Hematopoietic multipotent progenitor cell treated with erythropoietin and hydrocortisone succinate and interleukin-3 and kit ligand, for 17 days (in vitro differentiated cells): Measurements from ENCODE around the gene ARMH4.
A peak's percentile ranks its signal among the peaks of the same experiment; 100 is the strongest.

Experiments used
- DNase-seq: peaks from one replicate; pipeline ENCODE4 v3.0.0-alpha.2; 2015; ENCODE audit warnings: low spot score

The ARMH4 gene, protein sequence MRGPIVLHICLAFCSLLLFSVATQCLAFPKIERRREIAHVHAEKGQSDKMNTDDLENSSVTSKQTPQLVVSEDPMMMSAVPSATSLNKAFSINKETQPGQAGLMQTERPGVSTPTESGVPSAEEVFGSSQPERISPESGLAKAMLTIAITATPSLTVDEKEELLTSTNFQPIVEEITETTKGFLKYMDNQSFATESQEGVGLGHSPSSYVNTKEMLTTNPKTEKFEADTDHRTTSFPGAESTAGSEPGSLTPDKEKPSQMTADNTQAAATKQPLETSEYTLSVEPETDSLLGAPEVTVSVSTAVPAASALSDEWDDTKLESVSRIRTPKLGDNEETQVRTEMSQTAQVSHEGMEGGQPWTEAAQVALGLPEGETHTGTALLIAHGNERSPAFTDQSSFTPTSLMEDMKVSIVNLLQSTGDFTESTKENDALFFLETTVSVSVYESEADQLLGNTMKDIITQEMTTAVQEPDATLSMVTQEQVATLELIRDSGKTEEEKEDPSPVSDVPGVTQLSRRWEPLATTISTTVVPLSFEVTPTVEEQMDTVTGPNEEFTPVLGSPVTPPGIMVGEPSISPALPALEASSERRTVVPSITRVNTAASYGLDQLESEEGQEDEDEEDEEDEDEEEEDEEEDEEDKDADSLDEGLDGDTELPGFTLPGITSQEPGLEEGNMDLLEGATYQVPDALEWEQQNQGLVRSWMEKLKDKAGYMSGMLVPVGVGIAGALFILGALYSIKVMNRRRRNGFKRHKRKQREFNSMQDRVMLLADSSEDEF

DNA sequence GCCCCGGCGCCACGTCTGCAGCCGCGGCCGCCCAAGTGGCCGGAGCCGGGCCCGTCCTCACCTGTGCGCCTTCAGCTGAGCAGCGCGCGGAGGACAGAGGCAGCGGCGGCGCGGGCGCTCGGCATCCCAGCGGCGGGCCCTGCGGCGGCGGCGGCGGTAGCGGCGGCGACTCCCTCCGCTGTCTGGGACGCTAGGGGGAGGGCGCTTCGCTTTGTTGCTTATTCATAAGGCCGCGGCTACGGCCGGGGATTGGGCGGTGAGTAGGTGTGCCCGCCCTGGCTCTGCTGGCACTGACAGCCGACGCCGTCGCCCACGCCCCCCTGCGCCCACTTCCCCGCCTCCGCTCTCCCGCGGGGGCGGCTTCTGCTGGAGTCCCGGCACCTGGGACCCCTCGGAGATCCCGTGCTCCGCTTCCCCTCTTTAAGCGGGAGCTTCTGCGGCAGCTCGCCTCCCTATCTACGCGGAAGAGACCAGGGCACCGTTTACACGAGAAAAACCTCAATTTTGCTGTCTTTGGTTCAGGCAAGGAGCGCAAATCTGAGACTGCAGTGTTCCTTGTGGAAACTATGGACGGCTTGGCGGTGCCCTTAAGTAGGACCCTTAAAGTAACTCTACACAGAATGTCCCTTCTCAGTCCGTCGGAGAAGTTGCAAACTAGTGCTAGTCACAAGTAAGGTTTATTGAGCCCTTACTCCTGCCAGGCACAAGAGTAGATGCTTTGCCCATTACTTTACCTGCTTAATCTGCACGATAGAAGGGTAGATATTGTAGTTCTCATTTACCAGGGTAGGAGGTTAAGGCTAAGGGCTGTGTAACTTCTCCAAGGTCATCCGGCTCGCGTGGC, at the start of gene ARMH4:
TSS of gene ARMH4 (minus strand) at position 200 of the 844 bp plus-strand sequence. CDS start 12,855 bp downstream, outside the sequence.
- peak; percentile 69 for DNase-seq

DNA sequence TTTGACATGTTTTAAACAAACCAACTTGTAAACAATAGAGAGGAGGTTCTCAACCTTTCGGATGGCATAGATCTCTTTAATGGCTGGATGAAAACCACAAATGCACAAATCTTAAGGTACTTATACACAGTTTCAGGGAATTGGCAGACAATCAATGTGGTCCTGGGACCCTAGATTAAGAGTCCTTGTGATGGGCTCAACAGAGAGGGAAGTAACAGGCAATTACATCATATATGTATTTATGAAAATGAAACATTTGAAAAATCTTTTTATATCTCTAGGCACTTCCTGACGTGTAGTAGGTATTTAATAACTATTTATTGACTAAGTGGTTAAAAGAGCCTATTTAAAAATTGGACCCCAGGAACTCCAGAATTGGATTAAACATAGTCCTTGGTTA, 48.8 kb upstream of the ARMH4 start:
- DNase-seq: peak; percentile 44

DNA sequence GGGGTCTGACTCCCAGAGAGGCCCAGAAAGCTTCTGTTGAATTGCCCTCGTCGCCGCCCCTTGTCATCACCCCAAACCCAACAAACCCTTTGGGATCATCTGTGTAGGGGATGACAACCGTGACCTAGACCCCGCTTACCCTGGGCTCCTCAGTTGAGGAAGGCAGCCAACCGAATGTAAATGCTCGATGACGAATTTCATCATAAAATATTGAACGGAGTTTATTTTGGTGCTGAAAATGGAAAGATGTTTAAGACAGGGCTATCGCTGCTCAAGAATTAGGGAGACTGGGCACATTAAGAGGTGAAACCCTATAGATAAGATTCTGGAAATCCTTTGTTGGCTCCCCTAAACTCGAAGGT, 48.4 kb upstream of the ARMH4 start:
- no peak for DNase-seq

DNA sequence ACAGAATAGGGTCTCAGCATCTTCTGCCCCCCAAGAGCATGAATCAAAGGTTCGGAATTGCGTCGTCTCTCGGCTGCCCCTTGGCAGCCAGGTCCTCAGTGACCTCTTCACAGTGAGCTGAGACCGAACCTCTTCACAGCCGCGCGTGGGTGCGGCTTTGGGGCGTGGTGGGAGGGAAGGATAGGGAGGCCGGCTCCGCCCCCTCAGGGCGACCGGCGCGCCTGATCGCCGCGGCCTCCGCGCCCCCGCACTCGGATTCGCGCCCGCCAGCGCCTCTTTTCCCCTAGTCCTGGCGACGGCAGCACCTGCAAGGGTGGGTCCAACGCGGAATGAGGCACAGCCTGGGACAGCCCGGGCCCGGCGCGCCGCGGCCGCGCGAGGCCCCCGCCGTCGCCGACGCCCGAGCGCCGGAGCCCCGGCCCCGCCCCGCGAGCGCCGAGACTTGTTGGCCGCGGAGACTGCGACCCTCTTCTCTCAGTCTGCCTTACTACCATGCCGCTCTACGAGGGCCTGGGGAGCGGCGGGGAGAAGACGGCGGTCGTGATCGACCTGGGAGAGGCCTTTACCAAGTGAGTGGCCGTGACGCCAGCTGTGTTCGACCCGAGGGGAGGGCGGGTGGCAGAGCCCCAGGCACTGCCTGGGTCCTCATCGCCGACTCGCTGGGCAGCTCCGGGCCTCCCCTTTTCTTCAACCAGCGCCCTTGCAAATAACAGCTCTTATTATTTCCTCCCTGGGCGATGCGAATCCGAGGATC, 47.9 kb upstream of the ARMH4 start, which contains the start of gene ACTR10:
TSS of gene ACTR10 (plus strand) at position 424 of the 754 bp plus-strand sequence. CDS start at position 493, 69 bp downstream.
- peak; percentile 91 for DNase-seq

DNA sequence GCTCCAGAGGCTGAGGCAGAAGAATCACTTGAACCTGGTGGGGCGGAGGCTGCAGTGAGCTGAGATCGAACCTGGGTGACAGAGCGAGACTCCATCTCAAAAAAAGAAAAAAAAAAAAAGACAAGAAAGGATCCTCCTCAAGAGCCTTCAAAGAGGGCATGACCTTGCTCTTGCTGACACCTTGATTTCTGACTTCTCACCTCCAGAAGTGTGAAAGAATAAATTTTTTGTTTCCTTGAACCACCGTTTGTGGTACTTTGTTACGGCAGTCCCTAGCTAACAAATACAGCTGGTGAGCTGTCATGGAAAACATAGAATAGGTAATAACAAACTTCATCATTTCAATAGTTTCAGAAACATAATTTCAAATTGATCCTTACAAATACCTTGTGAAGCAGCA, 46.1 kb upstream of the ARMH4 start:
- DNase-seq: no peak

DNA sequence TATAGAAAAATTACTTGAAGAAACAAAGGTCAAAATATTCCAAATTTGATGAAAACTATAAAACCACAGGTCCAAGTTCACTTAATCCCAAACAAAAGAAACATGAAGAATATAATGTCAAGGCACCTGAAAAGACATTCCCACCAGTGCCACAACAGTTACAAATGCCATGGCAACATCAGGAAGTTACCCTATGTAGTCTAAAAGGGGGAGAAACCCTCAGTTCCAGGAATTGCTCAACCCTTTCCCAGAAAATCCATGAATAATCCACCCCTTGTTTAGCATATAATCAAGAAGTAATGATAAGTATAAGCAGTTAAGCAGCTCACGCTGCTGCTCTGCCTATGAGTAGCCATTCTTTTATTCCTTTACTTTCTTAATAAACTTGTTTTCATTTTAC, 44.2 kb upstream of the ARMH4 start:
- DNase-seq: no peak

DNA sequence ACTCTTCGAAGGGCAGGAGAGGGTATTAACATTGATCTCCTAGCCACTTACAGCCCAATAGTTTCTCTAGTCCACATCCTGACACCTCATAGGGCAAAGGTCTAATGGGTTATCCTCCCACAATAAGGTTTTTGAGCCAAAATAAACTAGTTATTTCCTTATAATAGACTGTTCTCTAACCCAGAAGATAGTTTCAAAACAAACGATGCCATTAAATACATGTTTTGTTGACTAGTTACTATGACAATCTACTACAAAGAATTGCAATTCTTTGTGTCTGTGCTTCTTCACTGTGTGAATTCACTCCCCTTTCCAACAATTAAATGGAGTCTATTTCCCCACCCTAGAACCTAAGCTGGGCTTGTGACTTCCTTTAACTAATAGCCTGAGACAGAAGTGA, 41.5 kb upstream of the ARMH4 start:
- DNase-seq: no peak

DNA sequence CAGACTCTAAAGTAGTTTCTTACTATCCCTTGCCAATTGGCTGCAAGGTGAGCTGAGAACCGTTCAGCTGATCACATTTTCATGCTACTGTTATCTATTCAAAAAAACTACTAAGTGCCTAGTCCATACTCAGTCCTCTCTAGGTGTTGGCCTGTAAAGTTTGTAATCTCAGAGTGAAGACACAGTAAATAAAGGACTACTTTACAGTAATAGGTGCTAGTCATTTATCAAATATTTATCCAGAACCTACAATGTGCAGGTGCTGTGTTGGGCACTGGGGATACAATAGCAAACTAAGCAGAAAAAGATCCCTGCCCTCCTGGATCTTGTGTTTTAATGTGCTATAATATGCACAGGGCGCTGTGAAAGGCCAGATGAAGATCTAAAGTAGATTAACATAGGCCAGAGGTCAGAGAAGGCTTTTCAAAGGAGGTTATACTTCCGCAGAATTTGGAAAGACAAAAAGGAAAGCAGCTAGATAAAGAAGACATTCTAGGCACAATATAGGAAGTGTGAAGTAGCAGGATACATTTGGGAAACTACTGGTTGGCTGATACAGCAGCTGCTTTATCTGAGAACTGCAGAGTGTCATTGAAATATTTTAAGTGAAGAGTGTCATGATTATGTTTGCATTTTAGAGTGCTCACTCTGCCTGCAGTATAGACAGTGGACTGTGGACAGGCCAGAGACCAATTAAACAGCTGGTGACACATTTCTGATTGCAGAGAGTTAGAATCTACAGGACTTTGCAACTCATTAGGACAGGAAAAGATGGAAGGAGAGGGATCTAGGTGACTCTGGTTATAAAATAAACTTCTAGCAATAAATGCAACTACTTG, 40.0 kb upstream of the ARMH4 start:
- DNase-seq: no peak

DNA sequence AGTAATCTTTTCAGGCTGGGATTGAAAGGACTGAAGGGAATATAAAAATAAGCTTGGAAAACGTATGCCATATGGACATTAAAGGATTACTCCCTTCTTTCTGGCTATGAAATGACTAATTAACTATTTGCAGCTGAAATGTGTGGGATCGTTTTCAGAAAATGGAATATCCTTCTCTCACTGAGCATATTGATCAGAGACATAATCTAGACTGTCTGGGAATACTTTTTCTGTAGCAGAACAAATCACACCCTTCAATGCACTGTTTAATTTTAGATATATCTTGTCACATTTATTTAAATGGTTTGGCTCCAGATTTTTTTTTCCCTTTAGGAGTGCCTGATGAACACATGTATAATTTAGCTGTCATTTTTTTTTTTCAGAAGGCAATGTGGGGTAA, 37.2 kb upstream of the ARMH4 start:
- no peak for DNase-seq

DNA sequence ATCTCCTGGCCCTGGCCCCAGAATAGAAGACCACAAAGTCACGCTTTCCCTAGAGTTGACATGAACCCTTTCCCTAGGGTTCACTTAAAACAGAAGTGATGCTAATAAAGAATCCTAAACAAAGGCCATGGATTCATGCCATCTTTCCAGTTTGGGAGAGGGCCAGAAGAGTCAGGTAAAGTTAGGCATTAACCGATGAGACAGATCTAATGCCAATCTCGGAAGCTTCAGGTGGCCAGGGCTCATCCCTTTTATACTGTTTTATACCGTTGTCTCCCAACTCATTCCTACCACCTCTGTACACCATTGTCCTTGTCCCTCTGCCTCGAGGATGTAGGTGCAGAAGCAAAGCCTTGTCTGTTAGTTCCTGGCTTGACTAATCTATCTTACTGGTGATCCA, 25.1 kb upstream of the ARMH4 start:
- no peak for DNase-seq

DNA sequence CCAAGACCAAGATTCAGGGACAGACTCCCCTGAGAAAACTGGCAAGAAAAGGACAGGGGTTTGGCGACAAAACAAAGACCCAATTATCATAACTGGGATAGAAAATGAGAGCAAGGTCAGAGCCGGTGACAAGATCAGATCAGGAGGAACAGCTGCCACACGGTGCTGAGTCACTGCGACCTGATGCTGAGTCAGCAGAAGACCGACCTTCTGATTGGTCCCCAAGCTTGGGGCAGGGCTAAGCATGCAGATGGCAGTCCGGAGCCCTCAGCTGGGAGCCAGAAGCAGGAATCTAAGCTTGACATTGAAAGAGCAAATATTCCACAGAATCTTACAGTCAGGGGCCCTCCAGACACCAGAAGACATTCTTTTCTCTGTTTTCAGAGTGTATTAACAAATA, 19.1 kb upstream of the ARMH4 start:
- peak; percentile 89 for DNase-seq

DNA sequence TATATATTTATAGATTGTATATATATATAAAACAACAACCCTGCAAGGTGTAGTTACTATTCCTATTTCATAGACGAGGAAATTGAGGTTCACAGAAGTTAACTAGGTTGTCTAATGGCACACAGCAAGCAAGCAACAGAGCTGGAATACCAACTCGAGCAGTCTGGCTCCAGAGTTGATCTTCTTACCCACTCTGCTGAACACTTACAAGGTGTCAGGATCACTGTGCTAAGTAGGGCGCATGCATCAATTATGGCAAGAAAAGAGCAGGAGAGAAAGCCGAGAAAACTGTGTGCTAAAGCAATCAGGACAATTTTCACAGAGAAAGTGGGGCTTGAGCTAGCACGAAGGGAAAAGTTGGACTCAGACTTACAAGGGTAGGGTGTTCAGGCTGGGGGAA, 15.9 kb upstream of the ARMH4 start:
- DNase-seq: no peak

DNA sequence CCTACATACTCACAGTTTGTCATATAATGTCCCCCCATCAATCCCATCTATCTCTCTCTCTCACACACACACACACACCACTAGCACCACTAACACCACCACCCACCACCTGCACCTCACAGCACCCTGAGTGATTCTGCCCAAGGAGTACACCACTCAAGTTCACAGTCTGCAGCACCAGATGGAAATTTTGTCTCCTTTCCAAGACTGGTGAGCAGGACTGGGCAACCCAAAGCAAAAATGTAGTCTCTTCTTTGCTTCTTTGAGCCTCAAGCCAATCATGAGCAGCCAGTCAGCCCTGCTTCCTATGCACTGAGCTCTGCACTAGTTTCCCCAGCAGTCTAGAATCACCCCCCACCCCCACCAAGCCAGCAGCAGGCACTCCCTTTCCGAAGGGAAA, 15.0 kb upstream of the ARMH4 start:
- DNase-seq: no peak

DNA sequence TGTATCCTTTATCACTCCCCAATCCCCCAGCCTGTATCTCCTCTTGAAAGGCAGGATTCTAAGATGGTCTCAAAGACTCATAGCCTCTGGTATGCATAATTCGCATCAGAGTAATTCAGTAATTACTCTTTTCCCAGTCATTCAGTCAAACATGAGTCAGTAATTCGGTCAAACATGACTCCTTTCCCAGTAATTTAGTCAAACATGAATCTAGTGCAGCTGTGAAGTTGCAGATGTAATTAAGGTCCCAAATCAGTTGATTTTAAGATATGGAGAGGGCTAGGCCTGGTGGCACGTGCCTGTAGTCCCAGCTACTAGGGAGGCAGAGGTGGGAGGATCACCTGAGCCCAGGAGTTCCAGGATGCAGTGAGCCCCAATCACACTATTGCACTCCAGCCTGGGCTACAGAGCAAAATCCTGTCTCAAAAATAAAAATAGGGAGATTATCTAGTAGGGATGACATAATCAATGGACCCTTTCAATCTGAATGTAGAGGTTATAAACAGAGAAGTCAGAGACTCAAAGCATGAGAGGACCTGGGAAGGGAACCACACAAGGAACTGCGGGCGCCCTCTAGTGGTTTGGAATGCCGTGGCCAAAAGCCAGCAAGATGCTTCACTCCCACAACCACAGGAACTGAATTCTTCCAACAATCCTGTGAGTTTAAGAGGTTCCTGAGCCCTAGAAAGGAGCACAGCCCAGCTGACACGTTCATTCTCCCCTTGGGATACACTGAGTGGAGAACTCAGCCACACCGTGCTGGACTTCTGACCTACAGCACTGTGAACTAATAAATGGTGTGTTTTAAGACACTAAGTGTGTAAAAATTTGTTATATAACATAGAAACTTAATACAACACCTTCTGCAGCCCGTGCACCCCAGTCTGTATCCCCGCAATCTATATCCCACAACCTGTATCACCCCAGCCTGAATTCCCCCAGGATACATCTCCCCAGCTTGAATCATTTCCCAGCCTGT, 14.3 kb upstream of the ARMH4 start:
- peak; percentile 84 for DNase-seq

DNA sequence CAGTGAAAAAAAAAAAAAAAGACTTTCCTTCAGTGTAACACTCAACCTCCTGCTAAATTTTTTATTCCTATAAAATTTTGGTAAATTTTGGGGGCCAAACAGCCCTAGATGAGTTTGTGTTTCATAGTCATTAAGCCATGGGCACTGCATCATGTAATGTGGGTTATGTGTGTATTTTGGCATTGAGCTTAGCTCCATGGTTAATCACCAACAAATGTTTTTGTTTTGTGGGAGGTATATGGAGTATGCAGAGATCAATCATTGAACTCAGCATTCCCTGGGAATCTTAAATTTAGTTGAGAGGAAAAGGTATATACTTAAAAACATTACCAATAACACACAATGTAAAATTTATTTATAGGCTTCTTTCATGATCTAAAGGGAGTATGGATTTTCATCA, 8.5 kb upstream of the ARMH4 start:
- DNase-seq: no peak

DNA sequence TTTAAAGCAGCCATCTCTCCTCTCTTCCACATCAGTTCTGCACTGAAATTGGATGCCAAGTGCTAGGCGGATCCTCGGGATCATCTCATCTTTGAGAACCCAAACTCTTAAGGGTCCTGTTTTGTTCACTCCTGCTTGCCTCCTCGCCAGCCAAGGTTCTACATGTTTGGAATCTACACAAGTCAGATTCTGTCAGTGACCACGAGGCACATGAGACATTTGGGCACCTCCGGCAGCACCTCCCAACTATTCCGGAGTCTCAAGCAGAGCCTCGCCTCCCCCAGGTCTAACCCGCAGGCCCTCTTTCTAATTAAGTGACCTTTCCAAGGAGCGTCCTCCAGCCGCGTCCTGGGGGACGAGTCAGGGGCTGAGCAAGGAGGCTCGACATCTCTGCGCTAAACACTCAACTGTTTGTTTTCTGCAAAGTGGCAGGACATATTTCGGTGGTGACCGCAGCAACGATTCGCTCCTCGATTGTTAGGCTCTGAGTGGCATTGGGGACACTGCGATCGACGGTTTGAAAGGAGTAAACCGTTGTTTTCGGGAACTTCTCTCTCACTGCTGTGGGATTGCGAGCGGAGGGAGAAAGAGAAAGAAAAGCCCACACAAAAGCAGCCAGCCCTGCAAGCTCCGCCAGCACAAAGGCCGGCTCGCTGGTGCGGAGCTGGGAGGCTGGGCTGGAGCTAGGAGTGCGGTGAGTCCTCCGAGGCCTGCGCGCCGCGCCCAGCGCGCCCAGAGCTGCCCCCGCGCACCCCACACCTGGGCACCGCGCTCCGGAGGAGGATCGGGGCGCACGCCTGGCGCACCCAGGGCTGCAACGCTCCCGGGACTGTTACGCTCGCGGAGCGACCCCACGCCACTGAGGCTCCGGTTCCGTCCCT, 640 bp downstream of the ARMH4 start:
- no peak for DNase-seq

DNA sequence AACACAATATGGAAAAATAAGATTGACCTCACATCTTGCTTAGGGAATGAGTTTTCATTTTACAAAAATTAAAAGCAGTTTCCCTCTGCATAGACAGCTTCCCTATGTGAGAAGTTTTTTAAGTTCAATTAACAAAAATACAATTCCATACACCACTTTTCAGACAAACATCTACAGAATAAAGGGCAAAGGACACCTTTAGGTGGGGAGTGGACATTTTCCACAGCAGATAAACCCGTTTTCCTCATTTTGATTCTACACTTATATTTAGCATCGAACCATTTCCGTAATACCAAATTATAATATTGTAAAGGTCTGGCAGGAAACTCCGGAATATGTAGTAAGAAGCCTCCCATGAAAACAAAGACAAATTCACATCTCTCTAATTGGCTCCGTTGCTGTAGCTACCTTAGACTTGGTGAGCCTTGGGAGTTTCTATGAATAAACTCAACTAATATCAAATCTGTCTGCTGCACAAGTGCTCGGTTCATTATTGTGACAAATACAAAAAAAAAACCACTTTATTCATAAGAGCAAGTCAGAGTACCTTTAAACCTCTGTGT, 1.7 kb downstream of the ARMH4 start:
- DNase-seq: no peak

DNA sequence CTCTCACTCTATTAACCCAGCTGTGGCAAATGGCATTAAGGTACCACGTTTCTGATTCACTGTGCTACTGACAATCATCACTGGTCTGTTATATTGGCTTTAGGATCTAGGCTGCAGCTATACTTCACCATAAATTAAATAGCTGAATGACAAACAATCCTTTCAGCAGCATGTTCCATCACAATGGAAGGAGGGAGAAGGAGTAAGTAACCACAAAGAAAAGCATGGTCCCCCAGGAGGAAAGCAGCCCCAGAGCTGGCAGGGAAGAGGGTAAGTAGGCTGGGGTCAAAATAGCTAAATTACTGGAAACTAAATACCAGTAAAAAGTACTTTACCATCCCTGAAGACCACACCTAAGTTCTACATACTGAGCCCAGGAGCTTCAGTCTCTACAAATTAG, 2.8 kb downstream of the ARMH4 start:
- no peak for DNase-seq
